Measurements from ENCODE around the gene ZNF236. TPM values are rescaled to one million over a fixed set of nuclear protein-coding genes. Genes with fewer than 3 reads are reported as not detected.

Gene ZNF236
- total RNA-seq, 1 experiment from 2014 or later, result 43.2 TPM

DNA sequence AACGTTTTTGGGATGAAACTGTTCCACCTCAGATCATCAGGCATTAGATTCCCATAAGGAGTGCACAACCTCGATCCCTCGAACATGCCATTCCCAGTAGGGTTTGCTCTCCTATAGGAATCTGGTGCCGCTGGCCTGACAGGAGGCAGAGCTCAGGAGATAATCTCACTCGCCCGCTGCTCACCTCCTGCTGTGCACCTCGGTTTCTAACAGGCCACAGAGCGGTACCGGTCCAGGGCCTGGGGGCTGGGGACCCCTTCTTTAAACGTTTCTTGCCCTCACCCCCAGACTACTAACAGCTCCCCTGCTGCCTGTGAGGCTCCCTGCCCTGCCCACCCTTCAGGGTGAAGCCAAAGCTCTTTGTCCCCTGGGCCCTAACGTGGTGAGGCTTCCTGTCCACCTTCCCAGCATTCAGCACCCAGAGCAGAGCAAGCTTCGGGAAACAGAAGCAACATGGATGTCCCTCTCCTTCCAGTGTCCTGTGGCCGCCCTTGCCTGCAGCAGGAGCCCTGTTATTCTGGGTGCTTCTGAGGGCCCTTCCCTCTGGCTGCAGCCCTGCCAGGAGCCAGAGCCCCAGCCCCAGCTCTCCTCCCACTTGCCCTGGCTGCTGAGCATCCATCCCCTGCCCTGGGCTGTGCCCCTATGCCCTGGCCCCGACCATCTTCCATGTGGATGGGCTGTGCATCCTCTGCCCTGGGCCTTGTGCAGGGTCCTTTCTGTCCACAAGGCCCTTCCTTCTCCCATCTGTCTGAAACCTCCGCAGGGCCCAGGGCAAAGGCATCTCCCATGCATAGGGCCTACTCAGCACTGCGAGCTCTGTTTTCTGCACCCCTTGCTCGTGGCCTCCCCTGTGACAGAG, 170.1 kb downstream of the ZNF236 start:
- Histone ChIP-seq H3K4me3 (no peak overlapping the region), H3K27me3 (no peaks in the 10 kb centered on the region), H3K36me3 (no peaks in the 10 kb centered on the region), H3K9me3 (no peaks in the 10 kb centered on the region)
- no peak for DNase-seq

GRCh38 chr18:76993085-76993382, 170.7 kb downstream of the ZNF236 start:
- Histone ChIP-seq H3K9me3 (no peaks in the 10 kb centered on the region), H3K36me3 (no peaks in the 10 kb centered on the region), H3K27me3 (no peaks in the 10 kb centered on the region), H3K4me3 (no peak overlapping the region)
- no peak for DNase-seq

GRCh38 chr18:76993573-76993972, 171.2 kb downstream of the ZNF236 start:
- no peaks in the 10 kb centered on the region for H3K27me3 ChIP-seq
- no peaks in the 10 kb centered on the region for H3K36me3 ChIP-seq
- H3K9me3 ChIP-seq, result no peaks in the 10 kb centered on the region
- no peak overlapping the region for H3K4me3 ChIP-seq
- DNase-seq, result no peak

GRCh38 chr18:76994086-76994654, 171.8 kb downstream of the ZNF236 start:
- Histone ChIP-seq H3K4me3 (no peak overlapping the region), H3K36me3 (no peaks in the 10 kb centered on the region), H3K27me3 (no peaks in the 10 kb centered on the region), H3K9me3 (no peaks in the 10 kb centered on the region)
- DNase-seq, result no peak

DNA sequence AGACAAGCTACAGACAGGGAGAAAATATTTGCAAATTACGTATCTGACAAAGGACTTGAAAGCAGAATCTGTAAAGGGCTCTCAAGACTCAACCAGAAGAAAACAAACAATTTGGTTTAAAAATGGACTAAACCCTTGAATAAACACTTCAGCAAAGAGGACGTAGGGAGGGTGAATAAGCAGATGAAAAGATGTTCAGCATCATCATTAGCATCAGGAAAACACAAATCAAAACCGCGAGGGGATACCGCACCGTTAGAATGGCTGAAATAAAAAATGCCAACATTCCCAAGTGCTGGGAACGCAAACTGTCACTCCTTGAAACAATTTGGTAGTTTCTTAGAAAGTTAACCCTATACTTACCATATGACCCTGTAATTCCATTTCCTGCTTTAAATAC, 173.5 kb downstream of the ZNF236 start:
- Histone ChIP-seq H3K36me3 (no peaks in the 10 kb centered on the region), H3K27me3 (no peaks in the 10 kb centered on the region), H3K9me3 (no peaks in the 10 kb centered on the region), H3K4me3 (no peak overlapping the region)
- DNase-seq, result no peak

DNA sequence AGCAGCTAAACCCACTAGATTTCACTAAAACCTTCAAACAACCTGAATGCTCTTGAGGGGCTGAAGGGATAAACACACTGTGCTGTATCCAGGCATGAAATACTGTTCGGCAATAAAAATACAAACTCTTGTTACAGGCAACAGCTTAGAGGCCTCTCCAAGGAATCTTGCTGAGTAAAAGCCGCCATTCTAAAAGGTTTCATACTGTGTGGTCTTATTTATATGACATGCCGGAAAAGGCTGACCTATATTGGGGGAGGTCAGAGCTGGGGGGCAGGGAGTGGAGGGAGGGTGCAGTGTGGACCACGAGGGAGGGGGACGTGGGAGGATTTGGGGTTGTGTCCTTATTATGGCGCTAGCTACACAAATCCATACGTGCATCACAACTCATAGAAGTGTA, 174.1 kb downstream of the ZNF236 start:
- no peaks in the 10 kb centered on the region for H3K36me3 ChIP-seq
- no peaks in the 10 kb centered on the region for H3K9me3 ChIP-seq
- no peak overlapping the region for H3K4me3 ChIP-seq
- H3K27me3 ChIP-seq, result no peaks in the 10 kb centered on the region
- DNase-seq, result no peak

- Histone ChIP-seq H3K27me3 (no peaks in the 10 kb centered on the region), H3K36me3 (no peaks in the 10 kb centered on the region), H3K9me3 (no peaks in the 10 kb centered on the region), H3K4me3 (no peak overlapping the region)
- no peak for DNase-seq
Observed at GRCh38 chr18:76997951-76998808, 175.8 kb downstream of the ZNF236 start.

- no peak overlapping the region for H3K4me3 ChIP-seq
- no peaks in the 10 kb centered on the region for H3K27me3 ChIP-seq
- H3K36me3 ChIP-seq, result no peaks in the 10 kb centered on the region
- DNase-seq, result no peak
- H3K9me3 ChIP-seq, result no peaks in the 10 kb centered on the region
Observed at GRCh38 chr18:76999077-76999476, 176.7 kb downstream of the ZNF236 start.

DNA sequence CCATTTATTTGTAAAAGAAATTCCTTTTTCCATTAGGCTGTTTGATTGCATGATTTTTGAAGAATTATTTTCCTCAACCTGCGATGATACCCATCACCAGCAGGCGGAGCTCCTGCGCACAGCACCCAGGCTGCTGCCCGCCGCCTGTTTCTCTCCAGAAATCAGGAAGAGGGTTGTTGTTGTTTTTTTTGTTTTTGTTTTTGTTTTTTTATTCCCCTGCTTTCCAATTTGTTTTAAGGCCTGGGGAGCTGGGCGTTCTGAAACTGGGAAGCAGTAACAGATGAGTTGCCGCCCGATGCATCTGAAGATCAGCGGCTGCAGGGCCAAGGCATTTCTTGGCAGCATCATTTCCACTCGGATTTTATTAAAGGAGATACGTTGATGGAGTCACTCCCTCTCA, 178.2 kb downstream of the ZNF236 start:
- Histone ChIP-seq H3K27me3 (no peaks in the 10 kb centered on the region), H3K36me3 (no peaks in the 10 kb centered on the region), H3K4me3 (no peak overlapping the region), H3K9me3 (no peaks in the 10 kb centered on the region)
- DNase-seq, result no peak

- DNase-seq, result no peak
- no peak overlapping the region for H3K4me3 ChIP-seq
- H3K27me3 ChIP-seq, result no peaks in the 10 kb centered on the region
- no peaks in the 10 kb centered on the region for H3K9me3 ChIP-seq
- no peaks in the 10 kb centered on the region for H3K36me3 ChIP-seq
Observed at GRCh38 chr18:77001041-77001440, 178.7 kb downstream of the ZNF236 start.

DNA sequence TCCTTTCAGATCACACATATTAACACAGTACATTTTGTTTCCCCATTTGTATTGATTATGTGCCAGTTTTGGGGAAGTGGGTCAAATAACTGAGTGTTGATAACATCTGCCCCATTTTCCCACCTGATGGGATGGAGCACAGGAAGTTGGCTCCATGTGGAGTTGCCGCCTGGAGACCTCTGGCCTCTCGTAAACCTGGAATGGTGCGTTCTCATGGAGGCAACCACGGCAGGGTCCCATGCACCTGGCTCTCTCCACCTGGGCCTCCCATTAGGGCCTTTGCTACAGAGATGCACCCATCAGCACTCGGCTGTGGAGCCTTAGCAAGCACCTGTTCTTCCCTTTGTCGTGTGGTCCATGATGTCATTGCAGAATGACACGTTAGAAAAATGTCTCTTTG, 179.6 kb downstream of the ZNF236 start:
- no peak for DNase-seq
- Histone ChIP-seq H3K4me3 (no peak overlapping the region), H3K9me3 (no peaks in the 10 kb centered on the region), H3K36me3 (no peaks in the 10 kb centered on the region), H3K27me3 (no peaks in the 10 kb centered on the region)

GRCh38 chr18:77002496-77002895, 180.1 kb downstream of the ZNF236 start:
- Histone ChIP-seq H3K4me3 (no peak overlapping the region), H3K9me3 (no peaks in the 10 kb centered on the region), H3K27me3 (no peaks in the 10 kb centered on the region), H3K36me3 (no peaks in the 10 kb centered on the region)
- no peak for DNase-seq

DNA sequence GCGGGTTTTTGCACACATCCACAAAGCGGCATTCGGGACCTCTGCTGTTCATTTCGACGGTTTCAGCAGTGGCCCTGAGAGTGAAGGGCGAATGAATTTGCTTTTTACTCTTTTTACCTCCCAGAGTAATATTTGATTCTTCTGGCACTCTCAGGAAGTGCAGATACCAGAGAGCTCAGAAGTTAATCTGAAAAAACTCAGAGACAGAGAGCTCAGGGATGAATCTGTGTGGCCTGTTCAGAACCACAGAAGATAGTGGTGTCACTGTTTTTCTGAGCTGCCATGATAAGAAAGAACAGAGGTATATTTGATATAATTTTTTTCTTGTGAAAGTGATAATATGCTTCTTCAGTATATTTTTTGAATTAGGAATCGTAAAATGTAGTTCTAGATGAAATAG, 181.0 kb downstream of the ZNF236 start:
- DNase-seq, result no peak
- Histone ChIP-seq H3K4me3 (no peak overlapping the region), H3K27me3 (no peaks in the 10 kb centered on the region), H3K9me3 (no peaks in the 10 kb centered on the region), H3K36me3 (no peaks in the 10 kb centered on the region)

DNA sequence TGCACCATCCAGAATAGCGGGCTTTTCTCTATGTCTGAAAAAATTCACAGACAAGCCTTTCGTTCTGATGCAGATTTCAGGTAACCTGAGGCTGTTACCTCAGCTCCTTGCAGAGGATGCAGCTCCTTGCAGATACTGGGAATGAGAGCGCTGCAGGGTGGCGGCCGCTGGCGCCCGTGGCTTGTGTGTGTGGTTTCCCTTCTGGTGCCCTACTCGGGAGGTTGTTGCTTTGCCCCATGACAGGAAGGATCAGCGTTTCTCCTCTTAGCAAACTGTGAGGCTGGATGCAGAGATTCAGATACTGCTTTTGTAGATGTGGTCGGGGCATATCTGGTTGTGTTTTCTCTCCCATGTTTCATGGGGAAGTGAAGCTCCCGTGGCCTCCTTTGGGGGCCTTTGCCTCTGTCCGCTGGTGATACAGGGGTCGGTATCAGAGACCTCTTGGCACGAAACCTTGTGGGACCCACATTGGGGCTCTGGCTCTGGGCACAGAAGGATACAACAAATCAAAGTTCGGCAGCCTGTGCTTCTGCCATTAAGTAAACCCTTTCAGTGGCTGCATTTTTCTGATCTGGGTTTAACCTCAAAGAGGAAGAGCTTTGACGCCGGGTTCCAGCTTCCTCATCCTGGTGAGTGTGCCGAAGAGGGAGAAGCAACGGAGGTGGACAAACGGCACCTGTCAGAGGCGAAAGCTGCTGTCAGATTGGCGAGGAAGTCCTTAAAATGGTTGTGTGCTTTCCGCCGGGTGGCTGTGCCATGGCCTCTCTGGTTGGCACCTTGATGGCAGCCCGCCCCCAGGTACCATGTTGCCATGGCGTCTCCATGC, 182.4 kb downstream of the ZNF236 start:
- no peaks in the 10 kb centered on the region for H3K27me3 ChIP-seq
- no peaks in the 10 kb centered on the region for H3K36me3 ChIP-seq
- H3K4me3 ChIP-seq, result no peak overlapping the region
- no peak for DNase-seq
- H3K9me3 ChIP-seq, result no peaks in the 10 kb centered on the region

GRCh38 chr18:77005651-77006195, 183.4 kb downstream of the ZNF236 start:
- Histone ChIP-seq H3K27me3 (no peaks in the 10 kb centered on the region), H3K36me3 (no peaks in the 10 kb centered on the region), H3K9me3 (no peaks in the 10 kb centered on the region), H3K4me3 (no peak overlapping the region)
- no peak for DNase-seq

DNA sequence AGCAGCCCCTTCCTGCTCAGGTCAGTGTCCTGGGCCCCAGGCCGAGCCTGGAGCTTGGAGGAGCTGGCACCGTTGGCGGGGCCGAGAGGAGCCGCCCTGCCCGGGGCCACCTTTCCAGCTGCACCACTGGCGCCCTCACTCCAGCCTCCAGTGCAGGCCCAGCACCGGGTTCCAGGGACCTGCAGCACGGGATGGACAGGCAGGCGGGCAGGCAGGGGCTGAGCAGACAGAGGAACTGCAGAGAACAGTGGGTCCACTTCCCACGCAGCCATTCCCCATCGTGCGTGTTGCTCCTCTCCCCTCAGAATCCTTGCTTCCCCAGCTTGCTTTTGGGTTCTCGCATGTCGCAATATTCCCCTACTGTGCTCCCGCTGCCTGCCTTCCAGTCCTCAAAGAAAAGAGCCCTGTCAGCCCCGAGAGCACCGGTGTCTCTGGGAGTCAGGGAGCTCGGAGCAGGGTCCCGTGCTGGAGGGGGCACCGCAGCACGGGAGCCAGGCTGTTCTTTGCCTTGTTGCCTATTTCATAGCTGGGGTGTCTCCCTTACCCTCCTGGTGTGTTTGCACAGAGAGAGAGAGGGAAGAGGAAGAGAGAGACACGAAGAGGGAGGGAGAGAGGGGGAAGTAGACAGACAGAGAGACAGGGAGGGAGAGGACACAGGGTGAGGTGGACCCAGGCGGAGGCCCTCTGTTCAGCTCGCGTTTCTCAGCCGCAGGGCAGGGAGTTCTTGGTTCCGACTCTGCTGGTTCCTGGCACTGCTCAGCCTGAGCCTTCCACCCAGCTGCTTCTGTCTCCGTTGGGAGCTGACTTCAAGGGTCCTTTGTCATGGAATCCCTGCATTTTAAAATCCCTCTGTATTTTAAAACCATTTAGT, 184.2 kb downstream of the ZNF236 start:
- Histone ChIP-seq H3K9me3 (no peaks in the 10 kb centered on the region), H3K36me3 (no peaks in the 10 kb centered on the region), H3K27me3 (no peaks in the 10 kb centered on the region), H3K4me3 (no peak overlapping the region)
- no peak for DNase-seq

All from MG63 (cell line).